ENCODE results near the gene MEIOB.

Gene MEIOB

DNA sequence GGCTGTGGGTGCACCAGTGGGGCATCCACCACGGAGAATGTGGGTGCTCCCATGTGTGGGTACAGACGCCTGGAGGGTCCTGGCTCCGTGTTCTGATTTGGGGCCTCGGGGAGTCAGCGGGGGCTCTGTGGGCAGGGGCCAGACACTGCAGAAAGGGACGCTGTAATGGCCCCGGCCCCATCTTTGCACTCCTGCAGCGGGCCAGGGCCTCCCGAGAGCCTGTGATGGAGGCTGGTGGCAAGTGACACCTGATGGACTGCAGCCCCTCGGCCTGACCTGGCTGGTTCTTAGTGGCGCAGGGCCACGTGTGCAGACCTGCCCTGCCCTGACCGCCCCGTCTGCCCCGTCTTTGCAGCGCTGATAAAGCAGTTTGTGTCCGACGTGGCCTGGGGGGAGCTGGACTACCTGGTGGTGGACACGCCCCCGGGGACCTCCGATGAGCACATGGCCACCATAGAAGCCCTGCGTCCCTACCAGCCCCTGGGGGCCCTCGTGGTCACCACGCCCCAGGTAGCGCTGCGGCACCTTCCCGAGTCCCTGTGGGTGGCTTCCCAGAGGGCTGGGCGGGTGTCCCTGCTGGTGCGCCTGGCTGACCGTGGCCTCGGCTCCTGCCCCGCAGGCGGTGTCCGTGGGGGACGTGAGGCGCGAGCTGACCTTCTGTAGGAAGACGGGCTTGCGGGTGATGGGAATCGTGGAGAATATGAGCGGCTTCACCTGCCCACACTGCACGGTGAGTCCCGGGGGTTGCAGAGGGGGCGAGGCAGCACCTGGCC, 84.5 kb downstream of the MEIOB start:
- DNase-seq (ENCODE audit: low spot score) = no peak

DNA sequence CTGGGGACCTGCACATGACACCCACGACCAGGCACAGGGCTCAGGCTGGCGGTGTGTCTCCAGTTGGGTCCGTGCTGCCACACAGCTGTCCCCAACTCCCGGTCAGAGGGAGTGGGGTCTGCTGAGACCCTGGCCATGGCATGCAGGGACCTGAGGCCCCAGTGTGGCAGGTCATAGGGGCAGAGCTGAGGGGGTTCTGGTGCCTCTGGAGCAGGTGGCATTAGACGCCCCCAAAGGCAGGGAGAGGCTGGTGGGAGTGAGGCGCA, 85.0 kb downstream of the MEIOB start:
- no peak for DNase-seq (ENCODE audit: low spot score)

DNA sequence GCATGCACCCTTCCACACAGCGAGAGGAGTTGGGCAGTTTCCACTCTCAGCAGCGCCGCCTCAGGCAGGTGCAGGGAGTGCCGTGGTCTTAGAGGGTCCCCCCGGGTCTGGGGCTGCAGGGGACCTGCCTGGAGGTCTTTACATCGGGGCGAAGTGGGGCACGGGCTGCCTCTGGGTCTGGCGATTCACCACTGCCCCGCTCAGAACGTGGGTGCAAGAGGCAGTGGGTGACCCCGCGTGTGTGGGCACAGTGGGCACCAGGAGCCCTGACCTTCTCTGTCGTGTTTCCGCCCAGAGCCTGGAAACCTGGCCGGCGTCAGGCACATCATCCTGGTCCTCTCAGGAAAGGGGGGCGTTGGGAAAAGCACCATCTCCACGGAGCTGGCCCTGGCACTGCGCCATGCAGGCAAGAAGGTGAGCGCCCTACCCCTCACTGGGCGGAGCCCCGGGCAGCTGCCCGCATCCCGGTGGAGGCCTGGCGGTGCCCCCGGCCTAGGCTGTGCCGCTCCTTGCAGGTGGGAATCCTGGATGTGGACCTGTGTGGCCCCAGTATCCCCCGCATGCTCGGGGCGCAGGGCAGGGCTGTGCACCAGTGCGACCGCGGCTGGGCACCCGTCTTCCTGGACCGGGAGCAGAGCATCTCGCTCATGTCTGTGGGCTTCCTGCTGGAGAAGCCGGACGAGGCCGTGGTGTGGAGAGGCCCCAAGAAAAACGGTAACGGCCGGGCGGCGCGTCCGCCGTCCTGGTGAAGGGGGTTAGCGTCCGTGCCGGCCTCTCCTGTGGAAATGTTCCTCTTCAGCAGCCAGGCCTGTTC, 85.5 kb downstream of the MEIOB start:
- DNase-seq (ENCODE audit: low spot score) = no peak

DNA sequence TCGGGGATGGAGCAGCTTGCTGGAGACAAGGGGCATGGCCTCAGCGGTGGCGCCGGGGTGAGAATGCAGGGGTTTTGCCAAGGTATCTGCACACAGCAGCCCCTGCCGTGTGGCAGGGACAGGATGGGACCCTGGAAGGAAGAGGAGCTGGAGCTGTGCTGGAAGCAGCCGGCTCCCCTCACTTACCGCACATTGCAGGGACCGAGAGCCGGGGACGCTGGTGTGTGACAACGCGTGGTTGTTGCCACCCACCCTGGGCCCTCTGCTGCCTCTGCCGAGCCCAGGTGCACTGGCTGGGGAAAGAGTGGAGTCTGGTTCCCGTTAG, 86.2 kb downstream of the MEIOB start:
- no peak for DNase-seq (ENCODE audit: low spot score)

DNA sequence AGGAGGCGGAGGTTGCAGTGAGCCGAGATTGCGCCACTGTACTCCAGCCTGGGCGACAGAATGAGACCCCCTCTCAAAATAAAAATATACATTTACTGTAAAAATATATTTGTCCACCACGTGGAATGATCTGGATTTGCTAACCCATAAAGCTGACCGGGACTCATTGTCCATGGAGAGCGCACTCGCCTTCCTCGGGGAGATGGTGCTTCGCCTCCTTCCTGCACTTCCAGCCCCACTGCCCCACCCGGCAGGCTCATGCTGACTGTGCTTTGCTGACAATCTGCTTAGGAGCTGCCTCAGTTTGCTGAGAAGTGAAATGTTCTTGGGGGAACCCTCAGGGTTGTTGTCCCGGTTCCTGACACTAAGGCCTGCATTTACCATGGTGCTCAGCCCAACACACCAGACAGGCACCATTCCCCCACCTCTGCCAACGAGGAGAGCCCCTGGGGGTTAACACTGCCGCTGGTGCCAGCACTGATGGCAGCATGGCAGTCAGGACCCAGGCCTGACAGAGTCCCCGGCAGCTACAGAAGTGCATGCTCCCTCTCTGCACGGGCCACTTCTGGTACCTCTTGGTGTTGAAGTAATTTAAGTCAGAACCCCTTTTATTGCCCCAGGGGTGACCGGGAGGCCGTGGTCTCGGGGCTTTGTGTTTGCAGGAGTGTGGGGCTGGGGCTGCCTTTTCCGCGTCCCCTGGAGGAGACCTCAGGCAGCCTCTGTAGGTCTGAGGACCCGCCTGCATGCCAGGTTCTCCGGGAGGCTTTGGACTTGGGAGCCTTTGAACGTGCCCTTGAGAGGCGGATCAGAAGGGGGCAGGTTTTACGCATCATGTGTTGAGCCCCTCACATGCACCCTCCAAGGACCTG, 86.8 kb downstream of the MEIOB start:
- no peak for DNase-seq (ENCODE audit: low spot score)
